Activated T-cell treated with anti-CD3 and anti-CD28 coated beads, Interleukin-2, amount 50 U/mL, for 4 hours (primary cell): ENCODE data around the gene MYLK. TPM values are rescaled to one million over a fixed set of nuclear protein-coding genes. Genes with fewer than 3 reads are reported as not detected.

ENCODE experiments used
- ATAC-seq, 2 donors: fragments of 200-7000 bp; cut with Tn5 transposase; one replicate each; pipeline ENCODE4 v1.10.0; 2021
- DNase-seq: peaks from one replicate; pipeline ENCODE4 v3.0.0-alpha.2; 2020
- H3K27me3 Mint-ChIP-seq: one replicate; pipeline ENCODE4 v1.8.0; 2021; ENCODE audit warnings: low read depth, mixed read lengths
- H3K36me3 Mint-ChIP-seq: one replicate; pipeline ENCODE4 v1.8.0; 2022; ENCODE audit warnings: mixed read lengths; ENCODE audit not compliant: insufficient read depth
- H3K4me1 Mint-ChIP-seq: one replicate; pipeline ENCODE4 v1.8.0; 2021; ENCODE audit warnings: low read depth, mixed read lengths
- H3K4me3 Mint-ChIP-seq: one replicate; pipeline ENCODE4 v1.8.0; 2021; ENCODE audit warnings: mild to moderate bottlenecking, moderate library complexity, mixed read lengths
- H3K9me3 Mint-ChIP-seq: one replicate; pipeline ENCODE4 v1.8.0; 2021; ENCODE audit warnings: mixed read lengths
- total RNA-seq, 3 donors: library from RNA; stranded (reverse); gene quantifications; one replicate each; pipeline ENCODE4 v1.2.1, GENCODE V29; 2021

MYLK gene
- total RNA-seq, 3 donors from 2014 or later = 0.60 to 0.92 (median 0.68) TPM

- no peak for DNase-seq
- Mint-ChIP-seq H3K9me3 (no peaks in the 10 kb centered on the region), H3K27me3 (peaks cover 15% of the 10 kb centered on the region), H3K4me3 (no peak overlapping the region), H3K4me1 (no peaks in the 10 kb centered on the region), H3K36me3 (no peaks in the 10 kb centered on the region)
- ATAC-seq = no peak
These were observed 211.5 kb downstream of the MYLK start for GRCh38 chr3:123672429-123673146.

GRCh38 chr3:123670743-123671142, 213.4 kb downstream of the MYLK start:
- Mint-ChIP-seq H3K36me3 (no peaks in the 10 kb centered on the region), H3K9me3 (no peaks in the 10 kb centered on the region), H3K4me3 (no peak overlapping the region), H3K27me3 (peaks cover 20% of the 10 kb centered on the region), H3K4me1 (no peaks in the 10 kb centered on the region)
- no peak for ATAC-seq
- no peak for DNase-seq

- no peaks in the 10 kb centered on the region for H3K36me3 Mint-ChIP-seq
- ATAC-seq (no peak), DNase-seq (no peak)
- H3K4me1 Mint-ChIP-seq = no peaks in the 10 kb centered on the region
- no peaks in the 10 kb centered on the region for H3K9me3 Mint-ChIP-seq
- H3K27me3 Mint-ChIP-seq = peaks cover 21% of the 10 kb centered on the region
- no peak overlapping the region for H3K4me3 Mint-ChIP-seq
These were observed 215.2 kb downstream of the MYLK start for GRCh38 chr3:123668906-123669305.

GRCh38 chr3:123667784-123668183, 216.3 kb downstream of the MYLK start:
- no peaks in the 10 kb centered on the region for H3K36me3 Mint-ChIP-seq
- no peak overlapping the region for H3K4me3 Mint-ChIP-seq
- peaks cover 20% of the 10 kb centered on the region for H3K27me3 Mint-ChIP-seq
- H3K9me3 Mint-ChIP-seq = no peaks in the 10 kb centered on the region
- H3K4me1 Mint-ChIP-seq = no peaks in the 10 kb centered on the region
- DNase-seq (no peak), ATAC-seq (no peak)

- H3K9me3 Mint-ChIP-seq = no peaks in the 10 kb centered on the region
These were observed 219.4 kb downstream of the MYLK start for GRCh38 chr3:123664753-123665152.

DNA sequence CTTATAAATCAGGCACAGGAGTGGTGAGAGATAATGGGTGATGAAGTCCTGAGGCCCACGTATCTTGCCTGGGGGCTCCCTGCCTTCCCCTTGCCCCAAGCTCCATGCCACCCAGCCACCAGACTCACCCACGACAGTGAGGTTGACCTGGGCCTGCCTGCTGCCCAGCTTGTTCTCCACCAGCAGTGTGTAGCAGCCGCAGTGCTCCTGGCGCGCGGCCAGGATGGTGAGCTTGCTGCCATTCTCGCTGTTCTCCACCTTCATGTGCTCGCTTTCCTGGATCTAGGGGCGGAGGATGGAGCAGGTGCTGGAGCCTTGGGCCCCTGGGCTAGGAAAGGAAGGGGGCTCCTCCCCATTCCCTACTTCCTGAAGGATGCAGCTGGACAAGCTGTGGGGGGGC, 220.2 kb downstream of the MYLK start:
- DNase-seq = no peak
- Mint-ChIP-seq H3K27me3 (peaks cover 17% of the 10 kb centered on the region), H3K36me3 (no peaks in the 10 kb centered on the region), H3K9me3 (no peaks in the 10 kb centered on the region), H3K4me1 (no peaks in the 10 kb centered on the region), H3K4me3 (no peak overlapping the region)
- no peak for ATAC-seq

More at GRCh38 chr3:123664753-123665152, 219.4 kb downstream of the MYLK start:
- ATAC-seq (no peak), DNase-seq (no peak)
- Mint-ChIP-seq H3K36me3 (no peaks in the 10 kb centered on the region), H3K4me3 (no peak overlapping the region), H3K27me3 (peaks cover 17% of the 10 kb centered on the region), H3K4me1 (no peaks in the 10 kb centered on the region)

GRCh38 chr3:123661973-123662372, 222.2 kb downstream of the MYLK start:
- ATAC-seq = no peak
- Mint-ChIP-seq H3K27me3 (peaks cover 13% of the 10 kb centered on the region), H3K9me3 (peaks cover 7% of the 10 kb centered on the region), H3K4me3 (no peak overlapping the region), H3K36me3 (no peaks in the 10 kb centered on the region), H3K4me1 (no peaks in the 10 kb centered on the region)
- DNase-seq = no peak

GRCh38 chr3:123660900-123661299, 223.2 kb downstream of the MYLK start:
- Mint-ChIP-seq H3K4me1 (no peaks in the 10 kb centered on the region), H3K27me3 (peaks cover 10% of the 10 kb centered on the region), H3K36me3 (peaks cover 2% of the 10 kb centered on the region), H3K4me3 (no peak overlapping the region), H3K9me3 (peaks cover 10% of the 10 kb centered on the region)
- DNase-seq (no peak), ATAC-seq (no peak)

DNA sequence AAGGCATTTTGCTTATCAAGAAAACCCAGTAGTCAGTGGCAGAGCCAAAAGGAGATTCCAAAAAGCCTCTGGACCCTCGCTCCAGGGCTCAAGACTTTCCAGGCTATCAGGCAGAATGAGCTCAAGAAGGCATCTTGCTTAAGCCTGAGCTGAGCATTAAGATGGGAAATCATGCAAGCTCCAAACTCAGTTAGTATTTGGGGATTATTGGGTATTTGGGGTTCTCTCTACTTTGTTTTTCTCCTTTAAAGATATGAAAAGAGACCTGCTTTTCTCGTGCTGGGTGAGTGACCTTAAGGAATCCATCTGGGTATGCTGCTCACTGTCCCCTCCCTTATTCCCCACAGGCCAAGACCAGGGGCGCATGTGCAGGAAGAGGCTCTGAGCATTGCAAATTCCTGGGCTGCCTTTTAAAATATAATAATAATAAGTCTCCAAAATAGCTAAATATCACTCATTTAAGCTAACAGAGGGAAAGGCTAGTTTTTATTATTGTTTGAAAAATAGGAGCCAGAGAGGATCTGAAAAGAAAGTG, 223.9 kb downstream of the MYLK start:
- ATAC-seq (no peak), DNase-seq (no peak)
- H3K4me1 Mint-ChIP-seq = no peaks in the 10 kb centered on the region

DNA sequence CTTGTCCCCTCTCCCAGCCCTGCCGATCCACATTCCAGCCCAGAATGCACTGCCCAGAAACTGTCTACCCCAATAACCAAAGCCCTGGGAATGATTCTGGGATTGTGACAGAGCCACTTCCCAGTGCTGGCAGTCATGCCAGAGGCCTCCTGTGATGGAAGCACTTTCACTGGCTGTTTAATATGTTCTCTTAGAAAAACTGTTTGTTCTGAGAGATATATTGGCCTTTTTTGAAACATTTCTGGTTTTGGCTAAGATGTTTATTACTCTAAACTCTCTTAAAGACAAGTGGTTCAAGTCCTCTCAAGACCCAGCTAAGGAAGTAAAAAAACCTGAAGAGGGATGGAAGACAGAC, 225.3 kb downstream of the MYLK start:
- ATAC-seq = no peak
- DNase-seq = no peak
- no peaks in the 10 kb centered on the region for H3K4me1 Mint-ChIP-seq
- peaks cover 2% of the 10 kb centered on the region for H3K36me3 Mint-ChIP-seq
- no peak overlapping the region for H3K4me3 Mint-ChIP-seq
- H3K27me3 Mint-ChIP-seq = peaks cover 8% of the 10 kb centered on the region
- H3K9me3 Mint-ChIP-seq = peaks cover 10% of the 10 kb centered on the region

More for the DNA sequence above, 223.9 kb downstream of the MYLK start:
- Mint-ChIP-seq H3K9me3 (peaks cover 10% of the 10 kb centered on the region), H3K36me3 (peaks cover 2% of the 10 kb centered on the region), H3K27me3 (peaks cover 8% of the 10 kb centered on the region), H3K4me3 (no peak overlapping the region)

DNA sequence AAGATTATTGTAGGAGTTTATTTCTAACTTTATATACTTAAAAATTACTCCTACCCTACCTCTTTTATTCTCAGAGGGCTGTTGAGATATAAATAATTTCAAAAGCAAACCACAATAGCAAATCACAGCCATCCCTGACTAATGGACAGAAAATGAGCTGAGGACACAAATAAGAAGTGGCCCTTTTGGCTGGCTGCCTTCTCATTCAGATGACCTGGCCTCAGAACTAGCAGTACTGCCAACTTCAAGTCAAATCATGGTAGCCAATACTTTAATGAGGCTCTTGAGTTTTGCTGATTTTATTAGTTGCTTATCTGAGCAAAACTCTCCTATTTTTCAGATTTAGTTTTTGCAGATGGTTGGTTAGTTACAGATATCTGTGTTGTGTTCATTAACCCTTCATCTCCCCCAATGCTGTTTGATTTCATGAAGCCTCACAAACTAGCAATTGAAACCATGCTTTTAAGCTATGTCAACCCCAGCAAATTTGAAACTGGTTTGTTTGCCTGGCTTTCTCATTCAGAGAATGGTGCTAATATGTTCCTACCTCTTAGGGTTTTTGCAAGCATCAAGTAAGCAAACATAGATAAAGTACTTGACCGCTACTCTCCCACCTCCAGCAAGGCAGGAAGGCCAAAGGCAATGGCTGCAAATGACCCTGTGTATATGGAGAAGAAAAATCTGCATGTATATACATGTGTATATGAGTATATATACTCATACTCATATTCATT, 225.8 kb downstream of the MYLK start:
- DNase-seq (no peak), ATAC-seq (no peak)
- H3K4me1 Mint-ChIP-seq = no peaks in the 10 kb centered on the region
- H3K36me3 Mint-ChIP-seq = peaks cover 2% of the 10 kb centered on the region
- H3K27me3 Mint-ChIP-seq = peaks cover 8% of the 10 kb centered on the region
- no peak overlapping the region for H3K4me3 Mint-ChIP-seq
- H3K9me3 Mint-ChIP-seq = peaks cover 10% of the 10 kb centered on the region

GRCh38 chr3:123657568-123657967, 226.6 kb downstream of the MYLK start:
- Mint-ChIP-seq H3K4me1 (no peaks in the 10 kb centered on the region), H3K36me3 (peaks cover 2% of the 10 kb centered on the region), H3K4me3 (no peak overlapping the region), H3K9me3 (peaks cover 10% of the 10 kb centered on the region), H3K27me3 (peaks cover 5% of the 10 kb centered on the region)
- DNase-seq = no peak
- ATAC-seq = no peak

DNA sequence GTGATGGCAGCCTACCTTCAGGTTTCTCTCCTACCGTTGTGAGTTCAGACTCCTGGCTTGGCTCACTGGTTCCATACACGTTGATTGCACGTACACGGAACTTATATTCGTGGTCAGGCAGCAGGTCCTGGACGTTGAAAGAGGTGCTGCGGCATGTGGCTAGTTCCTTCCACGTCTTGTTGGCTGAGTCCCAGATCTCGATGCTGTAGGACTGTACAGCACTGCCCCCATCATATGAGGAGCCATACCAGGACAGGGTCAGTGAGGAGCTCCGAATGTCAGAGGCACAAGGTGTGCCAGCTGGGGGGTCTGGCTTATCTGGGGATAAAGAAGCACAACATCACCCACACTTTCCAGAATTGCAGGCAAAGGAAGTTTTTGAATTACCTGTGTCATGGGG, 227.0 kb downstream of the MYLK start:
- H3K27me3 Mint-ChIP-seq = peaks cover 3% of the 10 kb centered on the region
- no peaks in the 10 kb centered on the region for H3K4me1 Mint-ChIP-seq
- peaks cover 2% of the 10 kb centered on the region for H3K36me3 Mint-ChIP-seq
- DNase-seq (no peak), ATAC-seq (no peak)
- no peak overlapping the region for H3K4me3 Mint-ChIP-seq
- peaks cover 10% of the 10 kb centered on the region for H3K9me3 Mint-ChIP-seq

DNA sequence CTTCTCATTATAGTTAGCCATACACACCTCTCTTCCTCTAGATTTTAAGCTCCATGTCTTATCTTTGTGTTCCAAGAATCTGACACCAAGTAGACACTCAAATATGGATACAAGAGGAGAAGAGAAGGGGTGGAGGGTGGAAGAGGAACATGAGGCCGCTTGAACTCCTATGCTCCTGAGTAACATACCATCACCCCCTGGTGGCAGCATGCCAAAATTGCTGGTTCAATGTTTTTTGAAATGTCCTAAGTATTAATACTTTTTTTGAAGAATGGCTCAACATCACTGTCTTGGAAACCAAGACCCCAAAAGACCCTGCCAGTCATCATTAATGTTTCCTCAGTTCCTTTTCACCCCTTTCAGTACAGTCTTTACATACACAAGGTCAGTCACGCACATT, 227.4 kb downstream of the MYLK start:
- ATAC-seq (no peak), DNase-seq (no peak)
- Mint-ChIP-seq H3K4me1 (no peaks in the 10 kb centered on the region), H3K27me3 (peaks cover 3% of the 10 kb centered on the region), H3K36me3 (peaks cover 2% of the 10 kb centered on the region), H3K9me3 (peaks cover 10% of the 10 kb centered on the region), H3K4me3 (no peak overlapping the region)

- peaks cover 3% of the 10 kb centered on the region for H3K27me3 Mint-ChIP-seq
- DNase-seq (no peak), ATAC-seq (no peak)
- peaks cover 2% of the 10 kb centered on the region for H3K36me3 Mint-ChIP-seq
- H3K9me3 Mint-ChIP-seq = peaks cover 10% of the 10 kb centered on the region
- H3K4me1 Mint-ChIP-seq = no peaks in the 10 kb centered on the region
- no peak overlapping the region for H3K4me3 Mint-ChIP-seq
These were observed 227.9 kb downstream of the MYLK start for GRCh38 chr3:123656274-123656673.
